ENCODE measurements around the gene DELE1. TPM values are rescaled to one million over a fixed set of nuclear protein-coding genes. Genes with fewer than 3 reads are reported as not detected.

DELE1 gene
- total RNA-seq, 1 experiment from 2014 or later: 124 TPM

DNA sequence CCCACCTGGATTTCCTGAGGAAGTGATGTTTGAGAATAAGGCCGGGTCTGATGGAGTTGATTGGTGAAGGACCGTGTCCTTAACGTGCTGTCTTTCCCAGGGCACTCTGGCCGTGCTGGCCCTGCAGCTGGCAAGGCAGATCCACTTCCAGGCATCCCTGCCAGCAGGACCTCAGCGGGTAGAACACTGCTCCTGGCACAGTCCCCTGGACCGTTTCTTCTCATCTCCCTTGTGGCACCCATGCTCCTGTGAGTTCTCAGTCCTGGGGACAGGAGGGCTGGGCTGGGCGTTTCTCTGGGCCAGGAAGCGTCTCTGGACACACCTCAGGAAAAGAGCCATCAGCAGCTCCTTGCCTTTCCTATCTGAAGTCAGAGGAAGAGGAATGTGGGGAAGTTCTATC, 4.4 kb downstream of the DELE1 start:
- no peak overlapping the region for H3K4me2 ChIP-seq (ENCODE audit: low read depth, low read length, poor library complexity, severe bottlenecking)
- H3K9me3 ChIP-seq (ENCODE audit: low read length): no peaks in the 10 kb centered on the region
- H3K4me1 ChIP-seq (ENCODE audit: low read length): peaks cover 5% of the 10 kb centered on the region
- no peak for DNase-seq
- no peak overlapping the region for H3K9ac ChIP-seq (ENCODE audit: low read length)
- H3K36me3 ChIP-seq (ENCODE audit: insufficient read depth, low read length): peaks cover 35% of the 10 kb centered on the region
- no peaks in the 10 kb centered on the region for H3K9me2 ChIP-seq (replicated peaks; ENCODE audit: insufficient read depth, low read length)
- H3K4me3 ChIP-seq (ENCODE audit: low read length): no peak overlapping the region
- no peak overlapping the region for H3K27ac ChIP-seq (ENCODE audit: low read length)
- H4K20me1 ChIP-seq (ENCODE audit: insufficient read depth, low read depth, low read length): 0 out of 2 replicates have a peak, but pooled peaks cover 3% of the 10 kb centered on the region
- no peaks in the 10 kb centered on the region for H3K27me3 ChIP-seq (ENCODE audit: low read length)
- peaks cover 16% of the 10 kb centered on the region for H3K79me2 ChIP-seq (ENCODE audit: low read length)
- H2AFZ ChIP-seq (ENCODE audit: low read length): no peak overlapping the region

DNA sequence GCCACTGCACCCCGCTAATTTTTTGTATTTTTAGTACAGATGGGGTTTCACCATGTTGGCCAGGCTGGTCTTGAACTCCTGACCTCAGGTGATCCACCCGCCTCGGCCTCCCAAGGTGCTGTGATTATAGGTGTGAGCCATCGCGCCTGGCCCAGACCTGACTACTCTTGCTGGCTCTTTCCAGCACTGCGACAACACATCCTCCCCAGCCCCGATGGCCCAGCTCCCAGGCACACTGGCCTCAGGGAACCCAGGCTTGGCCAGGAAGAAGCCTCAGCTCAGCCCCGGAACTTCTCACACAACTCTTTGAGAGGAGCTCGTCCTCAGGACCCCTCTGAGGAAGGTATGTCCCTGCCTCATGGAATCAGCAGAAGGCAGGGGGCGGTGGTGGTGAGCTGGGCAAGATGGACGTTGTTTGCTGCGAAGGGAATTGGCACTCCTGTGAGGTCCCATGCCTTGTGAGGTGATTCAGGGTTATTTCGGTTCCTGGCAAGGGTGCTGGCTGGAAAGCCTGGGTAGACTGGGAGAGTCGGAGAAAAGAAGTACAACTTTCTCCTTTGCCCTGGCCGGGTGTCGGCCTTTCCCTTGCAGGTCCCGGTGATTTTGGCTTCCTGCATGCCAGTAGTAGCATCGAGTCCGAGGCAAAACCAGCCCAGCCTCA, 5.9 kb downstream of the DELE1 start:
- no peak overlapping the region for H3K4me2 ChIP-seq (ENCODE audit: low read depth, low read length, poor library complexity, severe bottlenecking)
- H4K20me1 ChIP-seq (ENCODE audit: insufficient read depth, low read depth, low read length): no peaks in the 10 kb centered on the region
- peaks cover 48% of the 10 kb centered on the region for H3K36me3 ChIP-seq (ENCODE audit: insufficient read depth, low read length)
- H3K27ac ChIP-seq (ENCODE audit: low read length): no peak overlapping the region
- H3K4me3 ChIP-seq (ENCODE audit: low read length): no peak overlapping the region
- peaks cover 1% of the 10 kb centered on the region for H3K4me1 ChIP-seq (ENCODE audit: low read length)
- H2AFZ ChIP-seq (ENCODE audit: low read length): no peak overlapping the region
- H3K9me2 ChIP-seq (replicated peaks; ENCODE audit: insufficient read depth, low read length): no peaks in the 10 kb centered on the region
- DNase-seq: no peak
- H3K9me3 ChIP-seq (ENCODE audit: low read length): no peaks in the 10 kb centered on the region
- peaks cover 7% of the 10 kb centered on the region for H3K79me2 ChIP-seq (ENCODE audit: low read length)
- no peak overlapping the region for H3K9ac ChIP-seq (ENCODE audit: low read length)
- no peaks in the 10 kb centered on the region for H3K27me3 ChIP-seq (ENCODE audit: low read length)

DNA sequence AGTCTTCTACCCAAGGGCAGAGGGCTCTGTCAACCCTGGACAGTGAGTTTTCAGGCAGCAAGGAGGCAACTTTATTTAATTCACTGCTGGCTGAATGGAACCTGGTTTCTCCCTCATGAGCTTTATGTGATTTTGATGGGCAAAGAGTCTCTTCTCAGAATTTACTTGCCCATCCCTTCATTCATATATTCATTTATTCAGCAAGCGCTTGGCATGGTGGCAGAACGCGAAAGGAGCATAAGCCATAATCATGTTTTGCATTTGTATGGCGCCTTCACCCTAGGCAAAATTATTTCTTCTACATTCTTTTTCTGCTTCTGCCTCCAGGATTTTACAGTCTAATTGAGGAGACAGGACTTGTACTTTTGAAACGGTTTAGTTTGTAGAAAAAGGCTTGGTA, 8.0 kb downstream of the DELE1 start:
- Histone ChIP-seq H3K79me2 (ENCODE audit: low read length) (no peaks in the 10 kb centered on the region), H3K4me3 (ENCODE audit: low read length) (no peak overlapping the region), H3K27ac (ENCODE audit: low read length) (no peak overlapping the region), H3K36me3 (ENCODE audit: insufficient read depth, low read length) (peaks cover 46% of the 10 kb centered on the region), H3K9ac (ENCODE audit: low read length) (no peak overlapping the region), H3K9me2 (replicated peaks; ENCODE audit: insufficient read depth, low read length) (no peaks in the 10 kb centered on the region), H3K4me2 (ENCODE audit: low read depth, low read length, poor library complexity, severe bottlenecking) (no peak overlapping the region), H3K4me1 (ENCODE audit: low read length) (no peaks in the 10 kb centered on the region), H4K20me1 (ENCODE audit: insufficient read depth, low read depth, low read length) (no peaks in the 10 kb centered on the region), H3K9me3 (ENCODE audit: low read length) (no peaks in the 10 kb centered on the region), H2AFZ (ENCODE audit: low read length) (no peak overlapping the region), H3K27me3 (ENCODE audit: low read length) (no peaks in the 10 kb centered on the region)
- DNase-seq: no peak

DNA sequence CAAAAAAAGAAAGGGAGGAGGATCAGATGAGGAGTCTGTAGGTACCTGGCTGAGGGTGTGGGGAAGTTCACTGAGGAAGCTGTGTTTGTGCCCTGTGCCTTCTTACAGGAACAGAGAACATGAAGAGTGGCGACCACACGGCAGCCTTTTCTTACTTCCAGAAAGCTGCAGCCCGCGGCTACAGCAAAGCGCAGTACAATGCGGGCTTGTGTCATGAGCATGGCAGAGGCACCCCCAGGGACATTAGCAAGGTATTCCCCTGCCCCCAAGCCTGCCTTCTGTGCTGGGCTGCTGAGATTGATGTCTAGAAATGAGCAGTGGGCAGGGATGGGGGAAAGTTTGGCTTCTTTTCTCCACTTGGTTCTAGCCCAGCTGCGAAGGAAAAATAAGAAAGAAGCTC, 9.5 kb downstream of the DELE1 start:
- Histone ChIP-seq H2AFZ (ENCODE audit: low read length) (no peak overlapping the region), H3K27ac (ENCODE audit: low read length) (no peak overlapping the region), H3K4me1 (ENCODE audit: low read length) (no peaks in the 10 kb centered on the region), H3K79me2 (ENCODE audit: low read length) (no peaks in the 10 kb centered on the region), H3K9ac (ENCODE audit: low read length) (no peak overlapping the region), H3K4me2 (ENCODE audit: low read depth, low read length, poor library complexity, severe bottlenecking) (no peak overlapping the region), H4K20me1 (ENCODE audit: insufficient read depth, low read depth, low read length) (no peaks in the 10 kb centered on the region), H3K9me3 (ENCODE audit: low read length) (no peaks in the 10 kb centered on the region), H3K4me3 (ENCODE audit: low read length) (no peak overlapping the region), H3K36me3 (ENCODE audit: insufficient read depth, low read length) (peaks cover 40% of the 10 kb centered on the region), H3K9me2 (replicated peaks; ENCODE audit: insufficient read depth, low read length) (no peaks in the 10 kb centered on the region), H3K27me3 (ENCODE audit: low read length) (no peaks in the 10 kb centered on the region)
- no peak for DNase-seq

DNA sequence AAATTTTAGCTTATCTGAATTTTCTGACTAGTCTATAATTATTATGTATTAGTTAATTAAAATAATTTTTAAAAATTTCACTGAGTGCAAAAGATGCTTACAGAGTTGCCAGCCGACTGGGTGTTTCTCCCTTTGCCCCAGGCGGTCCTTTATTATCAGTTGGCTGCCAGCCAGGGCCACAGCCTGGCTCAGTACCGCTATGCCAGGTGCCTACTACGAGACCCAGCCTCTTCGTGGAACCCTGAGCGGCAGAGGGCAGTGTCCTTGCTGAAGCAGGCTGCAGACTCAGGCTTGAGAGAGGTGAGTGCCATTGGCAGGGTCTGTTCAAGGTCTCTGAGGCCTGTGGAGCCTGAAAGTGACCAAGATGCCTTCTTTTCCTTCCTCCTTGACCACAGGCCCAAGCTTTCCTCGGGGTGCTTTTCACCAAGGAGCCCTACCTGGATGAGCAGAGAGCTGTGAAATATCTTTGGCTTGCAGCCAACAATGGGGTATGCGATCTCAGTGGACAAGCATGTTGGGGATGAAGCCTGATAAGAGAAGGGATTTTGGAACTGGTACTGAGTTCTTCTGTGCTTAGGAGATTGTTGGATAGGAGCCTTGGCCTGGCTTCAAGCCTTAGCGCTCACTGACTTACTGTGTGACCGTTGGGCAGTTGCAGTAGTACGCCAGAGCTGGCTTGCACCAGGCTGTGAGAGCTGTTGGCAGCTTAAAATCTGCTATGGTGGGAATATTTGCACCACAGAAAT, 10.6 kb downstream of the DELE1 start:
- no peak overlapping the region for H3K4me3 ChIP-seq (ENCODE audit: low read length)
- no peaks in the 10 kb centered on the region for H3K9me3 ChIP-seq (ENCODE audit: low read length)
- no peaks in the 10 kb centered on the region for H3K27me3 ChIP-seq (ENCODE audit: low read length)
- H3K4me2 ChIP-seq (ENCODE audit: low read depth, low read length, poor library complexity, severe bottlenecking): no peak overlapping the region
- H3K9ac ChIP-seq (ENCODE audit: low read length): no peak overlapping the region
- no peaks in the 10 kb centered on the region for H4K20me1 ChIP-seq (ENCODE audit: insufficient read depth, low read depth, low read length)
- H3K36me3 ChIP-seq (ENCODE audit: insufficient read depth, low read length): peaks cover 35% of the 10 kb centered on the region
- H3K79me2 ChIP-seq (ENCODE audit: low read length): no peaks in the 10 kb centered on the region
- H3K4me1 ChIP-seq (ENCODE audit: low read length): no peaks in the 10 kb centered on the region
- no peaks in the 10 kb centered on the region for H3K9me2 ChIP-seq (replicated peaks; ENCODE audit: insufficient read depth, low read length)
- DNase-seq: no peak
- no peak overlapping the region for H2AFZ ChIP-seq (ENCODE audit: low read length)
- no peak overlapping the region for H3K27ac ChIP-seq (ENCODE audit: low read length)

DNA sequence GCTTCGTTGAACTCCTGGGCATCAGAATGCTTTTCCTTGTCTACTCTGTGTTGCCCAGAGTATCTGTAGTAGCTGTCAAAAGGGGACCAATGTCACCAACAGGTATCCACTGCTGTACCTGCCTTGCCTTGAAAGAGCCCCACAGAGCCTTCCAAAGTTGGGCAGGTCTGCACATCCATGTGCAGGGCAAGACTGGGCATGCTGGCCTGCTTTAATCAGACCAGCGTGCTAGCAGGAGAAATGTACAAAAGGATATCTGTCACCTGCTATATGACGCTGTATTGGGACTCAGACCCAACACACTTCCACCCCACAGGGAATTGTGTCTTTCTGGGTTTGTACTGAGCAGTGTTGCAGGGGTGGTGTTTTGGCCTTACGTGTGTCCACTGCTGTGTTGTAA, 11.9 kb downstream of the DELE1 start:
- H3K9ac ChIP-seq (ENCODE audit: low read length): no peak overlapping the region
- H2AFZ ChIP-seq (ENCODE audit: low read length): no peak overlapping the region
- H3K27me3 ChIP-seq (ENCODE audit: low read length): no peaks in the 10 kb centered on the region
- no peaks in the 10 kb centered on the region for H4K20me1 ChIP-seq (ENCODE audit: insufficient read depth, low read depth, low read length)
- H3K9me2 ChIP-seq (replicated peaks; ENCODE audit: insufficient read depth, low read length): no peaks in the 10 kb centered on the region
- H3K27ac ChIP-seq (ENCODE audit: low read length): no peak overlapping the region
- no peaks in the 10 kb centered on the region for H3K4me1 ChIP-seq (ENCODE audit: low read length)
- H3K4me3 ChIP-seq (ENCODE audit: low read length): no peak overlapping the region
- no peaks in the 10 kb centered on the region for H3K9me3 ChIP-seq (ENCODE audit: low read length)
- no peaks in the 10 kb centered on the region for H3K79me2 ChIP-seq (ENCODE audit: low read length)
- no peak for DNase-seq
- H3K4me2 ChIP-seq (ENCODE audit: low read depth, low read length, poor library complexity, severe bottlenecking): no peak overlapping the region
- H3K36me3 ChIP-seq (ENCODE audit: insufficient read depth, low read length): peaks cover 30% of the 10 kb centered on the region

DNA sequence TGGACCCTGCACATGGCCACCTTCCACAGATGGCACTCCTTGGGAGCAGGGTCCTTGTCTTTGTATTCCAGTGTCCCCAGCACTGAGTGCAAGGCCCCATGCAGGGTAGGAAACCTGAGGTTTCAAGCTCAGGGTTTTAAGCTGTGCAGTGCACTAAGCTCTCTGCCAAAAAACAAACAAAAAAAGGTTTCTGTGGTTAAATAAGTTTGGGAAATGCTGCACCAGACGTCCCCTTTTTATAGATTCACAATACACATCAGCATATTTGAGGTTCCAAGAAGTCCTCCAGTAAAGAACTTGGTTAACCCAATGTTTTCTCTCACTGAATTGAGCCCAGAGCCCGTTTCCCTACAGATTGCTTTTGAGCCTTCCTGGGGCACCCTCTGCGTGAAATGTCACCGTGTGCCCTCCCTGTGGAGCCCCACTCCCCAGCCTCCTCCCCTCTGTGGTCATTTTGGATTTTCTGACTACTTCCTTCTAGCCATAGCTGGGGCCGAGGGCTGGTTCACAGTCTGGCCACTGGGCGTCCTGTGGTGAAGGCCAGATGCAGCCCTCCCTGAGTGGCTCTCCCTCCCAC, 17.1 kb downstream of the DELE1 start:
- no peak overlapping the region for H3K9ac ChIP-seq (ENCODE audit: low read length)
- no peak overlapping the region for H2AFZ ChIP-seq (ENCODE audit: low read length)
- no peak overlapping the region for H3K4me2 ChIP-seq (ENCODE audit: low read depth, low read length, poor library complexity, severe bottlenecking)
- H3K79me2 ChIP-seq (ENCODE audit: low read length): no peaks in the 10 kb centered on the region
- peaks cover 7% of the 10 kb centered on the region for H3K36me3 ChIP-seq (ENCODE audit: insufficient read depth, low read length)
- no peak for DNase-seq
- no peak overlapping the region for H3K27ac ChIP-seq (ENCODE audit: low read length)
- H3K9me2 ChIP-seq (replicated peaks; ENCODE audit: insufficient read depth, low read length): no peaks in the 10 kb centered on the region
- H4K20me1 ChIP-seq (ENCODE audit: insufficient read depth, low read depth, low read length): 0 out of 2 replicates have a peak, but pooled peaks cover 4% of the 10 kb centered on the region
- no peaks in the 10 kb centered on the region for H3K9me3 ChIP-seq (ENCODE audit: low read length)
- no peak overlapping the region for H3K4me3 ChIP-seq (ENCODE audit: low read length)
- no peaks in the 10 kb centered on the region for H3K27me3 ChIP-seq (ENCODE audit: low read length)
- H3K4me1 ChIP-seq (ENCODE audit: low read length): no peaks in the 10 kb centered on the region

DNA sequence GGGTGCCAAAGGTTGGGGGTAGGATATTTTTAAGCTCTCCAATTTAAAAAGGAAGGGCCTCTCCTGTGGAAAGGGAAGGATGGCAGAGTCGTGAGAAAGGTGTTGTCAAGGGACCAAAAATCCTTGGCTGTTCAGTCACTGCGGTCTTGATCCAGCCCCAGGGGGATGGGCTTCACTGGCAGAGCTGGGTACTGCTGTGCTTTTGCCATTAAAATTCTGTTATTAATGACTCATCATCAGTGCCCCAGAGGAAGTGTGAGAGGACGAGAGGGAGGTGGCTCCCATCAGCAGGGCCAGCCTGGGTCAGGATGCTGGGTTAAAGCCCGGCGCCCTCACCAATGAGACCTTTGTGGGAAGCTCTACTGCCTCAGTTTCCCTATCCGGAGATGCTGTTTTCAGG, 17.6 kb downstream of the DELE1 start:
- no peak overlapping the region for H3K4me3 ChIP-seq (ENCODE audit: low read length)
- no peaks in the 10 kb centered on the region for H3K4me1 ChIP-seq (ENCODE audit: low read length)
- no peaks in the 10 kb centered on the region for H3K27me3 ChIP-seq (ENCODE audit: low read length)
- H3K4me2 ChIP-seq (ENCODE audit: low read depth, low read length, poor library complexity, severe bottlenecking): no peak overlapping the region
- no peak overlapping the region for H3K27ac ChIP-seq (ENCODE audit: low read length)
- no peaks in the 10 kb centered on the region for H3K79me2 ChIP-seq (ENCODE audit: low read length)
- no peak overlapping the region for H2AFZ ChIP-seq (ENCODE audit: low read length)
- no peak overlapping the region for H3K9ac ChIP-seq (ENCODE audit: low read length)
- 0 out of 2 replicates have a peak, but pooled peaks cover 4% of the 10 kb centered on the region for H4K20me1 ChIP-seq (ENCODE audit: insufficient read depth, low read depth, low read length)
- DNase-seq: no peak
- no peaks in the 10 kb centered on the region for H3K9me3 ChIP-seq (ENCODE audit: low read length)
- no peaks in the 10 kb centered on the region for H3K9me2 ChIP-seq (replicated peaks; ENCODE audit: insufficient read depth, low read length)
- peaks cover 3% of the 10 kb centered on the region for H3K36me3 ChIP-seq (ENCODE audit: insufficient read depth, low read length)

Measured in Karpas-422 (cell line).